ENCODE data around the gene SLCO4C1.

SLCO4C1 gene

GRCh38 chr5:102270036-102270435 lies 26.0 kb downstream of the SLCO4C1 start:
- no peak for DNase-seq (ENCODE audit: low spot score)
- no peak for TF ChIP-seq CTCF (IDR thresholded peaks at IDR 0.05; ENCODE audit: extremely low read depth, missing control alignments)

GRCh38 chr5:102262688-102263087 lies 33.4 kb downstream of the SLCO4C1 start:
- no peak for DNase-seq (ENCODE audit: low spot score)
- TF ChIP-seq CTCF (IDR thresholded peaks at IDR 0.05; ENCODE audit: extremely low read depth, missing control alignments), result no peak

GRCh38 chr5:102249381-102249780 lies 46.7 kb downstream of the SLCO4C1 start:
- no peak for DNase-seq (ENCODE audit: low spot score)
- TF ChIP-seq CTCF (IDR thresholded peaks at IDR 0.05; ENCODE audit: extremely low read depth, missing control alignments), result no peak

- DNase-seq (ENCODE audit: low spot score), result no peak
- TF ChIP-seq CTCF (IDR thresholded peaks at IDR 0.05; ENCODE audit: extremely low read depth, missing control alignments), result no peak
These were observed 52.9 kb downstream of the SLCO4C1 start for GRCh38 chr5:102243213-102243612.

- DNase-seq (ENCODE audit: low spot score), result no peak
- TF ChIP-seq CTCF (IDR thresholded peaks at IDR 0.05; ENCODE audit: extremely low read depth, missing control alignments), result no peak
These were observed 54.2 kb downstream of the SLCO4C1 start for GRCh38 chr5:102241809-102242421.

- no peak for TF ChIP-seq CTCF (IDR thresholded peaks at IDR 0.05; ENCODE audit: extremely low read depth, missing control alignments)
These were observed 64.1 kb downstream of the SLCO4C1 start for GRCh38 chr5:102231693-102232619.

GRCh38 chr5:102229685-102230084 lies 66.4 kb downstream of the SLCO4C1 start:
- no peak for DNase-seq (ENCODE audit: low spot score)

More at GRCh38 chr5:102231693-102232619, 64.1 kb downstream of the SLCO4C1 start:
- peak; percentile 20 for DNase-seq (ENCODE audit: low spot score)

More at GRCh38 chr5:102229685-102230084, 66.4 kb downstream of the SLCO4C1 start:
- TF ChIP-seq CTCF (IDR thresholded peaks at IDR 0.05; ENCODE audit: extremely low read depth, missing control alignments), result no peak

Measured in GM20000 (cell line).